IMR-90 (cell line): Measurements from ENCODE around the gene N4BP2. TPM values are rescaled to one million over a fixed set of nuclear protein-coding genes. Genes with fewer than 3 reads are reported as not detected.

ENCODE experiments used
- ATAC-seq: fragments of 200-7000 bp; cut with Tn5 transposase; 2 replicates; pipeline ENCODE4 v1.9.1; 2020; ENCODE audit warnings: low read depth, mild to moderate bottlenecking, moderate library complexity
- BruUV-seq: library from RNA; stranded (reverse); fragments of 400-500 nt; replicated peaks from 2 replicates; lab custom pipeline; 2021; lab: Mats Ljungman, UMichigan
- CTCF ChIA-PET: fragments of 300-600 bp; formaldehyde crosslinking; extraction: SDS; loops from one replicate; lab custom pipeline; 2021; ENCODE audit warnings: antibody characterized with exemption; lab: Yijun Ruan, JAX
- POLR2A ChIA-PET: fragments of 300-600 bp; sonication (Branson Sonifier 250); formaldehyde crosslinking; loops from one replicate; lab custom pipeline; 2022; ENCODE audit warnings: antibody characterized with exemption; ENCODE audit not compliant: unreplicated experiment; lab: Charles Lee
- DNase-seq: peaks from one replicate; pipeline ENCODE4 v3.0.0; 2013
- H2AFZ ChIP-seq: replicated peaks from 2 replicates; pipeline ENCODE3; 2013; ENCODE audit warnings: low read length, mild to moderate bottlenecking; ENCODE audit not compliant: poor library complexity
- H2AK5ac ChIP-seq: 2 replicates; pipeline ENCODE4 v1.6.1; 2013; ENCODE audit warnings: low read depth, low read length, inconsistent platforms
- H2AK9ac ChIP-seq: replicated peaks from 2 replicates; pipeline ENCODE3; 2013; ENCODE audit warnings: mild to moderate bottlenecking, low read depth, low read length, moderate library complexity; ENCODE audit not compliant: poor library complexity
- H2BK120ac ChIP-seq: 2 replicates; pipeline ENCODE4 v1.6.1; 2013; ENCODE audit warnings: low read depth, low read length, inconsistent platforms
- H2BK15ac ChIP-seq: 3 replicates; pipeline ENCODE4 v1.6.1; 2013; ENCODE audit warnings: low read depth, low read length, inconsistent platforms
- H2BK20ac ChIP-seq: 2 replicates; pipeline ENCODE4 v1.6.1; 2013; ENCODE audit warnings: low read depth, mild to moderate bottlenecking, inconsistent platforms, low read length, moderate library complexity
- H2BK5ac ChIP-seq: 2 replicates; pipeline ENCODE4 v1.6.1; 2013; ENCODE audit warnings: mild to moderate bottlenecking, low read depth, low read length, inconsistent platforms; ENCODE audit not compliant: poor library complexity, severe bottlenecking
- H3K14ac ChIP-seq: replicated peaks from 2 replicates; pipeline ENCODE4 v1.6.1; 2013; ENCODE audit warnings: low read depth, low read length, inconsistent platforms
- H3K18ac ChIP-seq: 2 replicates; pipeline ENCODE4 v1.6.1; 2013; ENCODE audit warnings: low read depth, low read length, control low read depth
- H3K23ac ChIP-seq: 2 replicates; pipeline ENCODE4 v1.6.1; 2013; ENCODE audit warnings: low read depth, low read length, inconsistent platforms
- H3K27ac ChIP-seq: 2 replicates; pipeline ENCODE4 v1.5.1; 2013; ENCODE audit warnings: mild to moderate bottlenecking, control low read depth, low read length; ENCODE audit not compliant: insufficient read depth
- H3K27me3 ChIP-seq: 2 replicates; pipeline ENCODE4 v1.6.1; 2013; ENCODE audit warnings: low read length; ENCODE audit not compliant: control insufficient read depth, insufficient read depth
- H3K36me3 ChIP-seq: 2 replicates; pipeline ENCODE4 v1.6.1; 2013; ENCODE audit warnings: low read length, mixed read lengths; ENCODE audit not compliant: control insufficient read depth, insufficient read depth
- H3K4ac ChIP-seq: 2 replicates; pipeline ENCODE4 v1.6.1; 2013; ENCODE audit warnings: low read depth, low read length, inconsistent platforms
- H3K4me1 ChIP-seq: 2 replicates; pipeline ENCODE4 v1.6.1; 2013; ENCODE audit warnings: low read length, mixed read lengths; ENCODE audit not compliant: control insufficient read depth, insufficient read depth
- H3K4me2 ChIP-seq: 2 replicates; pipeline ENCODE4 v1.6.1; 2013; ENCODE audit warnings: low read depth, mild to moderate bottlenecking, control low read depth, low read length, moderate library complexity
- H3K4me3 ChIP-seq: 2 replicates; pipeline ENCODE4 v1.5.1; 2013; ENCODE audit warnings: low read depth, mild to moderate bottlenecking, control low read depth, low read length, moderate library complexity; ENCODE audit not compliant: insufficient read depth
- H3K56ac ChIP-seq: 2 replicates; pipeline ENCODE4 v1.6.1; 2013; ENCODE audit warnings: low read length, inconsistent platforms; ENCODE audit not compliant: insufficient read depth; ENCODE audit errors: extremely low read depth
- H3K79me1 ChIP-seq, 2 experiments: 2 replicates each; pipeline ENCODE4 v1.6.1; 2013; ENCODE audit warnings: low read length in 2 of 2, inconsistent platforms in 1 of 2, low read depth in 1 of 2
- H3K9ac ChIP-seq: 2 replicates; pipeline ENCODE4 v1.6.1; 2013; ENCODE audit warnings: low read depth, low read length, control low read depth
- H3K9me1 ChIP-seq: 2 replicates; pipeline ENCODE4 v1.6.1; 2013; ENCODE audit warnings: low read length, inconsistent platforms; ENCODE audit not compliant: insufficient read depth
- H3K9me3 ChIP-seq: 2 replicates; pipeline ENCODE4 v1.6.1; 2013; ENCODE audit warnings: low read length; ENCODE audit not compliant: control insufficient read depth, insufficient read depth
- H4K20me1 ChIP-seq: 2 replicates; pipeline ENCODE4 v1.6.1; 2013; ENCODE audit warnings: low read length, inconsistent platforms; ENCODE audit not compliant: insufficient read depth
- H4K5ac ChIP-seq: 2 replicates; pipeline ENCODE4 v1.6.1; 2013; ENCODE audit warnings: mild to moderate bottlenecking, low read depth, low read length, control low read depth
- H4K8ac ChIP-seq, 2 experiments: 2 replicates each; pipeline ENCODE4 v1.6.1; 2013; ENCODE audit warnings: low read depth in 2 of 2, low read length in 2 of 2, control low read depth in 1 of 2, inconsistent platforms in 1 of 2
- H4K91ac ChIP-seq: 2 replicates; pipeline ENCODE4 v1.6.1; 2013; ENCODE audit warnings: low read depth, low read length, inconsistent platforms; ENCODE audit not compliant: insufficient read depth
- BHLHE40 ChIP-seq: fragments of 150-350 bp; IDR thresholded peaks from 2 replicates; pipeline ENCODE4 v1.6.1; 2016; ENCODE audit warnings: mild to moderate bottlenecking, low read depth, low read length
- CEBPB ChIP-seq: IDR thresholded peaks from 2 replicates; pipeline ENCODE4 v1.6.1; 2012; ENCODE audit warnings: low read depth, low read length, improper control_type of control experiment
- CHD1 ChIP-seq: IDR thresholded peaks from 2 replicates; pipeline ENCODE4 v1.6.1; 2012; ENCODE audit warnings: low read depth, low read length, improper control_type of control experiment
- MAFK ChIP-seq: IDR thresholded peaks from 2 replicates; pipeline ENCODE4 v1.6.1; 2012; ENCODE audit warnings: low read depth, low read length, improper control_type of control experiment
- MAZ ChIP-seq: IDR thresholded peaks from 2 replicates; pipeline ENCODE4 v1.6.1; 2012; ENCODE audit warnings: low read depth, mild to moderate bottlenecking, low read length, improper control_type of control experiment, moderate library complexity, borderline replicate concordance
- MXI1 ChIP-seq: IDR thresholded peaks from 2 replicates; pipeline ENCODE4 v1.6.1; 2012; ENCODE audit warnings: low read depth, mild to moderate bottlenecking, low read length, moderate library complexity, borderline replicate concordance
- NFE2L2 ChIP-seq: fragments of 150-350 bp; IDR thresholded peaks from 2 replicates; pipeline ENCODE4 v1.6.1; 2016; ENCODE audit warnings: low read depth, mild to moderate bottlenecking, low read length
- RAD21 ChIP-seq: IDR thresholded peaks from 2 replicates; pipeline ENCODE4 v1.6.1; 2012; ENCODE audit warnings: low read length, improper control_type of control experiment
- RCOR1 ChIP-seq: IDR thresholded peaks from 2 replicates; pipeline ENCODE4 v1.6.1; 2012; ENCODE audit warnings: mild to moderate bottlenecking, low read length, improper control_type of control experiment; ENCODE audit not compliant: insufficient replicate concordance
- RFX5 ChIP-seq: IDR thresholded peaks from 2 replicates; pipeline ENCODE4 v1.8.0; 2012; ENCODE audit warnings: low read depth, mild to moderate bottlenecking, low read length, moderate library complexity
- SMC3 ChIP-seq: fragments of 150-350 bp; IDR thresholded peaks from 2 replicates; pipeline ENCODE4 v1.6.1; 2016; ENCODE audit warnings: low read depth, mild to moderate bottlenecking, antibody characterized with exemption, low read length, moderate library complexity
- WGBS, 2 experiments: methylation state at CpG; one replicate each; pipeline versions ENCODE4 v1.1.5 to v1.1.7; 2013; ENCODE audit warnings: missing lambda C conversion rate in 2 of 2; ENCODE audit not compliant: insufficient read length in 1 of 2; ENCODE audit errors: extremely low coverage in 2 of 2; 5-methylcytosine and 5-hydroxymethylcytosine counted together
- dilution Hi-C: fragments of 300-500 bp; cut with HindIII; formaldehyde crosslinking; loops from one replicate; pipeline ENCODE4 v1.14.3; 2018; ENCODE audit warnings: low sequenced_read_pairs; ENCODE audit not compliant: unreplicated experiment
- in situ Hi-C: fragments of 300-500 bp; cut with MboI; formaldehyde crosslinking; loops from 3 replicates; pipeline ENCODE4 v1.14.3; 2019; ENCODE audit warnings: low sequenced_read_pairs, inconsistent platforms, mixed read lengths
- intact Hi-C: fragments of 100-400 bp; cut with micrococcal nuclease; formaldehyde crosslinking; loops from 2 replicates; pipeline ENCODE4 v1.10.0; 2022
- polyA plus RNA-seq, 3 experiments: library from polyadenylated mRNA; depleted of rRNA; stranded (reverse); fragments of >200 nt; gene quantifications; 2 replicates each; pipeline ENCODE4 v1.2.3, GENCODE V29; 2012; ENCODE audit warnings: low replicate concordance in 1 of 3
- total RNA-seq: library from RNA; depleted of rRNA; stranded (reverse); fragments of >200 nt; gene quantifications from 2 replicates; pipeline ENCODE4 v1.2.3, GENCODE V29; 2012
- TF ChIP-seq, protein P1 (sequence below): fragments of 150-350 bp; IDR thresholded peaks from 2 replicates; pipeline ENCODE4 v1.6.1; 2017; ENCODE audit warnings: mild to moderate bottlenecking, antibody characterized with exemption, low read length, low read depth
- TF ChIP-seq, protein P2 (sequence below): conservative IDR thresholded peaks from 2 replicates; pipeline ENCODE4 v1.5.1; 2012; ENCODE audit warnings: mild to moderate bottlenecking, low read depth, low read length, improper control_type of control experiment

The N4BP2 gene
- total and polyA plus RNA-seq, 2 of the 4 experiments (the other 2 are of a cell fraction): 0.84 to 2.2 TPM

DNA sequence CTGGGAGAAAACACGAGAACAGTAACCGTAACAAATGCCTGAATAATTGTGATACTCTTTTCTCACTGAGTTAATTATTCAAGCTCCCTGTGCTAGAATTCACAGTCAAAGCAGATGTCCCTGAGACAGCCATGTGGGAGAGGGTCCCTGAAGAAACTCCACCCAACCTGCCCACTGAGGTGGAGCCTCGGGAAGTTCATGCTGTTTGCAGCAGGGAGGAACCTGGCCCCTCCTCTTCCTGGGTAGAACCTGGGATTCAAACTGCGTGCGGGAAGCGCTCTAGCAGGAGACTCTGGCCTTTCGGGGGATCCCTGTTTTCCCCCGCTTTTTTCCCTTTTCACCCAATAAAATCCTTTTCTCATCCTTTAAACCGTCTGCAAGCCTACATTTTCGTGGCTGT is 120.0 kb downstream of the N4BP2 start:
- dilution Hi-C loops (no loop called here), intact Hi-C loops (no loop called here), in situ Hi-C loops (no loop called here)
- no peak for DNase-seq
- Histone ChIP-seq H3K27ac (no peak overlapping the region), H3K9me1 (no peaks in the 10 kb centered on the region), H2BK120ac (no peak overlapping the region), H3K23ac (no peak overlapping the region), H2BK20ac (no peak overlapping the region), H3K9ac (no peak overlapping the region), H4K5ac (no peak overlapping the region), H3K36me3 (no peaks in the 10 kb centered on the region), H3K18ac (no peak overlapping the region), H2BK5ac (no peak overlapping the region), H3K27me3 (peaks cover 4% of the 10 kb centered on the region; the same call in 1 of the 2 replicates), H2AK5ac (no peak overlapping the region), H3K56ac (no peak overlapping the region), H3K4me3 (no peak overlapping the region), H3K4ac (no peak overlapping the region), H3K4me2 (peak overlapping the region; percentile 76), H4K91ac (no peak overlapping the region), H3K79me1 (no peaks in the 10 kb centered on the region), H4K8ac (no peak overlapping the region), H2BK15ac (no peak overlapping the region), H3K14ac (no peak overlapping the region), H2AFZ (peak overlapping the region; percentile 53), H4K20me1 (no peaks in the 10 kb centered on the region), H2AK9ac (no peak overlapping the region), H3K4me1 (no peaks in the 10 kb centered on the region), H3K9me3 (no peaks in the 10 kb centered on the region)
- 56% methylated on average over 7 of the region's 10 CpGs; no CpG with 5 or more reads in 1 of the 2 experiments for WGBS, 2 experiments
- TF ChIP-seq SMC3 (no peak), BHLHE40 (no peak), RFX5 (no peak), RCOR1 (no peak), CHD1 (no peak), MAZ (no peak), CEBPB (no peak), RAD21 (no peak), MAFK (no peak), NFE2L2 (no peak), MXI1 (no peak)
- TF ChIP-seq, protein P1, sequence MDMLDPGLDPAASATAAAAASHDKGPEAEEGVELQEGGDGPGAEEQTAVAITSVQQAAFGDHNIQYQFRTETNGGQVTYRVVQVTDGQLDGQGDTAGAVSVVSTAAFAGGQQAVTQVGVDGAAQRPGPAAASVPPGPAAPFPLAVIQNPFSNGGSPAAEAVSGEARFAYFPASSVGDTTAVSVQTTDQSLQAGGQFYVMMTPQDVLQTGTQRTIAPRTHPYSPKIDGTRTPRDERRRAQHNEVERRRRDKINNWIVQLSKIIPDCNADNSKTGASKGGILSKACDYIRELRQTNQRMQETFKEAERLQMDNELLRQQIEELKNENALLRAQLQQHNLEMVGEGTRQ: no peak
- TF ChIP-seq, protein P2, sequence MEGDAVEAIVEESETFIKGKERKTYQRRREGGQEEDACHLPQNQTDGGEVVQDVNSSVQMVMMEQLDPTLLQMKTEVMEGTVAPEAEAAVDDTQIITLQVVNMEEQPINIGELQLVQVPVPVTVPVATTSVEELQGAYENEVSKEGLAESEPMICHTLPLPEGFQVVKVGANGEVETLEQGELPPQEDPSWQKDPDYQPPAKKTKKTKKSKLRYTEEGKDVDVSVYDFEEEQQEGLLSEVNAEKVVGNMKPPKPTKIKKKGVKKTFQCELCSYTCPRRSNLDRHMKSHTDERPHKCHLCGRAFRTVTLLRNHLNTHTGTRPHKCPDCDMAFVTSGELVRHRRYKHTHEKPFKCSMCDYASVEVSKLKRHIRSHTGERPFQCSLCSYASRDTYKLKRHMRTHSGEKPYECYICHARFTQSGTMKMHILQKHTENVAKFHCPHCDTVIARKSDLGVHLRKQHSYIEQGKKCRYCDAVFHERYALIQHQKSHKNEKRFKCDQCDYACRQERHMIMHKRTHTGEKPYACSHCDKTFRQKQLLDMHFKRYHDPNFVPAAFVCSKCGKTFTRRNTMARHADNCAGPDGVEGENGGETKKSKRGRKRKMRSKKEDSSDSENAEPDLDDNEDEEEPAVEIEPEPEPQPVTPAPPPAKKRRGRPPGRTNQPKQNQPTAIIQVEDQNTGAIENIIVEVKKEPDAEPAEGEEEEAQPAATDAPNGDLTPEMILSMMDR: no peak
- ChIA-PET CTCF (interaction anchor here (1.2 kb wide), 1 partner anchor 15 kb away, joined by 4 read pairs; no protein-coding TSS in a partner anchor), POLR2A (no interaction called here)
- no peak for ATAC-seq
- no TSS peak for BruUV-seq
